Panc1 (cell line): ENCODE results near the gene WT1. TPM values are rescaled to one million over a fixed set of nuclear protein-coding genes. Genes with fewer than 3 reads are reported as not detected.

Experiments used
- ATAC-seq: fragments of 200-7000 bp; cut with Tn5 transposase; 2 replicates; pipeline ENCODE4 v1.9.1; 2020; ENCODE audit warnings: mild to moderate bottlenecking, moderate library complexity
- BruUV-seq: library from RNA; stranded (reverse); fragments of 400-500 nt; replicated peaks from 2 replicates; lab custom pipeline; 2021; lab: Mats Ljungman, UMichigan
- CTCF ChIA-PET: fragments of 300-600 bp; sonication (Branson Sonifier 250); formaldehyde crosslinking; loops from one replicate; lab custom pipeline; 2022; ENCODE audit warnings: antibody characterized with exemption; lab: Charles Lee
- POLR2A ChIA-PET: fragments of 300-600 bp; sonication (Branson Sonifier 250); formaldehyde crosslinking; loops from one replicate; lab custom pipeline; 2022; ENCODE audit warnings: antibody characterized with exemption; lab: Charles Lee
- DNase-seq: peaks from one replicate; pipeline ENCODE4 v3.0.0-alpha.2; 2010; ENCODE audit warnings: low read depth, low spot score
- H3K27ac ChIP-seq: 2 replicates; pipeline ENCODE4 v1.5.1; 2011; ENCODE audit warnings: mild to moderate bottlenecking, low read length, inconsistent platforms
- H3K27me3 ChIP-seq: fragments of 200-500 bp; sonication (Bioruptor generic); 2 replicates; pipeline ENCODE4 v1.6.0; 2014; ENCODE audit warnings: low read length, inconsistent platforms; ENCODE audit not compliant: control insufficient read depth, insufficient read depth
- H3K36me3 ChIP-seq: fragments of 200-500 bp; sonication (Bioruptor generic); 2 replicates; pipeline ENCODE4 v1.5.1; 2014; ENCODE audit warnings: inconsistent platforms, mild to moderate bottlenecking, low read length, moderate library complexity; ENCODE audit not compliant: control insufficient read depth, insufficient read depth
- H3K4me1 ChIP-seq: 2 replicates; pipeline ENCODE4 v1.5.1; 2011; ENCODE audit warnings: inconsistent platforms, mild to moderate bottlenecking, low read length, moderate library complexity; ENCODE audit not compliant: control insufficient read depth, insufficient read depth
- H3K4me3 ChIP-seq, 2 experiments: 2 replicates each; pipeline ENCODE4 v1.5.1; 2011 to 2012; ENCODE audit warnings: low read depth in 2 of 2, low read length in 2 of 2, mild to moderate bottlenecking in 2 of 2, inconsistent platforms in 1 of 2, moderate library complexity in 1 of 2
- H3K9me3 ChIP-seq: fragments of 200-500 bp; sonication (Bioruptor generic); 2 replicates; pipeline ENCODE4 v1.5.1; 2014; ENCODE audit warnings: low read depth, mild to moderate bottlenecking, inconsistent platforms, low read length, moderate library complexity; ENCODE audit not compliant: control insufficient read depth, insufficient read depth
- CTCF ChIP-seq: fragments of 450-650 bp; IDR thresholded peaks from 2 replicates; pipeline ENCODE4 v1.5.1; 2017; ENCODE audit warnings: mild to moderate bottlenecking
- POLR2AphosphoS5 ChIP-seq: IDR thresholded peaks from 2 replicates; pipeline ENCODE4 v1.6.1; 2012; ENCODE audit warnings: mild to moderate bottlenecking, low read depth, low read length, moderate library complexity
- REST ChIP-seq, 2 experiments: IDR thresholded peaks; 2 replicates each; pipeline ENCODE4 v1.6.1; 2011 to 2012; ENCODE audit warnings: low read depth in 2 of 2, control low read depth in 1 of 2, low read length in 1 of 2, mild to moderate bottlenecking in 1 of 2, moderate library complexity in 1 of 2; ENCODE audit not compliant: insufficient read depth in 1 of 2
- SIN3A ChIP-seq: IDR thresholded peaks from 2 replicates; pipeline ENCODE4 v1.6.1; 2012; ENCODE audit warnings: low read depth, mild to moderate bottlenecking, low read length, moderate library complexity, borderline replicate concordance; ENCODE audit not compliant: insufficient read depth
- TCF7L2 ChIP-seq: IDR thresholded peaks from 2 replicates; pipeline ENCODE4 v1.6.1; 2011; ENCODE audit warnings: mild to moderate bottlenecking, low read depth, low read length, inconsistent platforms
- in situ Hi-C: cut with HindIII; loops from 2 replicates; pipeline ENCODE4 v1.10.0; 2016; ENCODE audit warnings: low sequenced_read_pairs, low pct_unique_long_range_greater_than_20kb
- intact Hi-C: fragments of 100-400 bp; cut with micrococcal nuclease; formaldehyde crosslinking; loops from one replicate; pipeline ENCODE4 v1.10.0; 2022; ENCODE audit not compliant: unreplicated experiment
- total RNA-seq: library from RNA; stranded (reverse); gene quantifications from one replicate; pipeline ENCODE4 v1.2.1, GENCODE V29; 2021; ENCODE audit not compliant: unreplicated experiment

Gene WT1
- total RNA-seq, 1 experiment from 2014 or later = 15.9 TPM

GRCh38 chr11:32428665-32429303 is 6.6 kb downstream of the WT1 start:
- ATAC-seq (no peak), DNase-seq (no peak)
- Histone ChIP-seq H3K36me3 (no peaks in the 10 kb centered on the region), H3K9me3 (no peaks in the 10 kb centered on the region), H3K4me1 (peaks cover 7% of the 10 kb centered on the region; the same call in 1 of the 2 replicates), H3K27ac (no peak overlapping the region), H3K27me3 (no peaks in the 10 kb centered on the region), H3K4me3 (no peak overlapping the region)
- TF ChIP-seq CTCF (no peak), POLR2AphosphoS5 (no peak), TCF7L2 (no peak), REST (IDR thresholded peaks at IDR 0.05; ENCODE audit: insufficient read depth in 1 of 2, low read depth in 2 of 2, low read length in 1 of 2) (no peak), SIN3A (no peak)
- no TSS peak for BruUV-seq
- in situ Hi-C loops = no loop called here
- intact Hi-C loops = no loop called here
- POLR2A ChIA-PET = no interaction called here
- CTCF ChIA-PET = no interaction called here

GRCh38 chr11:32427935-32428664 is 7.2 kb downstream of the WT1 start:
- H3K27me3 ChIP-seq = no peaks in the 10 kb centered on the region
- H3K4me3 ChIP-seq = no peak overlapping the region
- no TSS peak for BruUV-seq
- H3K4me1 ChIP-seq = peaks cover 7% of the 10 kb centered on the region; the same call in 1 of the 2 replicates
- intact Hi-C loops = no loop called here
- no peak for TF ChIP-seq SIN3A
- TF ChIP-seq TCF7L2 = no peak
- TF ChIP-seq REST (IDR thresholded peaks at IDR 0.05; ENCODE audit: insufficient read depth in 1 of 2, low read depth in 2 of 2, low read length in 1 of 2) = no peak
- no peak for TF ChIP-seq CTCF
- TF ChIP-seq POLR2AphosphoS5 = no peak
- ChIA-PET CTCF (no interaction called here), POLR2A (no interaction called here)
- ATAC-seq = no peak
- in situ Hi-C loops = no loop called here
- DNase-seq = no peak
- no peaks in the 10 kb centered on the region for H3K9me3 ChIP-seq
- H3K36me3 ChIP-seq = no peaks in the 10 kb centered on the region
- no peak overlapping the region for H3K27ac ChIP-seq
